Lower lobe of right lung (tissue), 2 donors: Measurements from ENCODE around the gene PYGM. TPM values are rescaled to one million over a fixed set of nuclear protein-coding genes. Genes with fewer than 3 reads are reported as not detected.

Experiments used
- ATAC-seq, 2 donors: fragments of 200-7000 bp; cut with Tn5 transposase; one replicate each; pipeline ENCODE4 v1.9.1; 2020 to 2022; ENCODE audit warnings: mild to moderate bottlenecking in 2 of 2, moderate library complexity in 2 of 2
- DNase-seq: peaks from one replicate; pipeline ENCODE4 v3.0.0-alpha.2; 2020
- H3K27ac ChIP-seq: fragments of 200-600 bp; one replicate; pipeline ENCODE4 v1.8.0; 2022
- H3K27me3 ChIP-seq: fragments of 200-600 bp; one replicate; pipeline ENCODE4 v1.8.0; 2022; ENCODE audit warnings: low read depth
- H3K36me3 ChIP-seq: fragments of 200-600 bp; one replicate; pipeline ENCODE4 v1.8.0; 2022; ENCODE audit warnings: mild to moderate bottlenecking
- H3K4me1 ChIP-seq: fragments of 200-600 bp; one replicate; pipeline ENCODE4 v1.8.0; 2022
- H3K4me3 ChIP-seq: fragments of 200-600 bp; one replicate; pipeline ENCODE4 v1.8.0; 2022; ENCODE audit warnings: mild to moderate bottlenecking
- H3K9me3 ChIP-seq: fragments of 200-600 bp; one replicate; pipeline ENCODE4 v1.8.0; 2022
- intact Hi-C: fragments of 100-400 bp; cut with DNase I; formaldehyde crosslinking; loops from one replicate; pipeline ENCODE4 v1.11.0; 2022
- total RNA-seq: library from RNA; stranded (reverse); fragmentation: NEBNext Ultra II Directional; extraction: Animal tissue kit (Norgen Biotek cat#: 25700); gene quantifications from one replicate; pipeline ENCODE4 v1.2.1, GENCODE V29; 2021
- TF ChIP-seq, protein P1 (sequence below): fragments of 200-600 bp; IDR thresholded peaks from one replicate; pipeline ENCODE4 v1.8.0; 2022; ENCODE audit warnings: antibody characterized with exemption, mild to moderate bottlenecking
- donor health status: DM: no; HTN: yes; CAD: no; lungs with severe emphysema.

The PYGM gene
- total RNA-seq, 1 donor from 2014 or later, result 2.6 TPM

DNA sequence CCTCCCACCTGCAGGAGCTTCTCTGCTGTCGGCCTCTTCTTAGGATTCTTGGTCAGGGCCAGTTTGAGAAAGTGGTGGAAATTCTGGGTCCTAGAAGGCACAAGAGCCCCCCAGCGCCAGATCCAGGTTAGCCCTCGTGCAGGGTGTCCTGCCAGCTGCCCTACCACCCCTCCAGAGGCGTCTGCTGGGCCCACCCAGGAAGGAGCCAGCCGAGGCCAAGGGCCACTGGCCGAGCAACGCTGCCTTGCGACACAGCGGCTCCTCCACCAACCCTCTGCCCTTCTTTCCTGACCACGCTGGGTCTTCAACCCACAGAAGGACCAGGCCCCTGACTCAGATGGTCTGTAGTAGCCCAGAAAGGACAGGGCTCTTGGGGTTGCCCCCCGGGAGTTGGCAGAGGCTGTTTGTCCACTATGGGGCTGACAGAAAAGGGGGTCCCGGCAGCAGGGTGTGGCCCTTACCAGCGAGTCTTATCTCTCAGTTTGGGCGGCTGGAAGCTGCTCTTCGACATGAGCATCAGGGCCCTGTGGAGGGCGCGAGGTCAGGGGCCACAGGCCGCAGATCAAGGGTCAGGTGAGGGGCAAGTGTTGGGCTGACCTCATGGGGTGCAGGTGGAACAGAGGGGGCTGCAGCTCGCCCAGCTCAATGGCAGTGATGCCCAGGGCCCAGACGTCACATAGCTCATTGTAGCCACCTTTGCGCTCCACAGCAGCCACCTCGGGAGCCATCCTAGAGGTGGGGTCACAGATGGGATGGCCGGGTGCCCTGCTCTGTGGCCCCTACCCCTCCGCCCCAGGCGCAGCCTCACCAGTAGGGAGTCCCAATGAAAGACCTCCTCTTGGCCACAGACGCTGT is 40.8 kb upstream of the PYGM start:
- Histone ChIP-seq H3K4me3 (peak overlapping the region; percentile 78), H3K9me3 (no peaks in the 10 kb centered on the region), H3K4me1 (peaks cover 36% of the 10 kb centered on the region), H3K27me3 (no peaks in the 10 kb centered on the region), H3K36me3 (peaks cover 27% of the 10 kb centered on the region), H3K27ac (peak overlapping the region; percentile 58)
- TF ChIP-seq, protein P1, sequence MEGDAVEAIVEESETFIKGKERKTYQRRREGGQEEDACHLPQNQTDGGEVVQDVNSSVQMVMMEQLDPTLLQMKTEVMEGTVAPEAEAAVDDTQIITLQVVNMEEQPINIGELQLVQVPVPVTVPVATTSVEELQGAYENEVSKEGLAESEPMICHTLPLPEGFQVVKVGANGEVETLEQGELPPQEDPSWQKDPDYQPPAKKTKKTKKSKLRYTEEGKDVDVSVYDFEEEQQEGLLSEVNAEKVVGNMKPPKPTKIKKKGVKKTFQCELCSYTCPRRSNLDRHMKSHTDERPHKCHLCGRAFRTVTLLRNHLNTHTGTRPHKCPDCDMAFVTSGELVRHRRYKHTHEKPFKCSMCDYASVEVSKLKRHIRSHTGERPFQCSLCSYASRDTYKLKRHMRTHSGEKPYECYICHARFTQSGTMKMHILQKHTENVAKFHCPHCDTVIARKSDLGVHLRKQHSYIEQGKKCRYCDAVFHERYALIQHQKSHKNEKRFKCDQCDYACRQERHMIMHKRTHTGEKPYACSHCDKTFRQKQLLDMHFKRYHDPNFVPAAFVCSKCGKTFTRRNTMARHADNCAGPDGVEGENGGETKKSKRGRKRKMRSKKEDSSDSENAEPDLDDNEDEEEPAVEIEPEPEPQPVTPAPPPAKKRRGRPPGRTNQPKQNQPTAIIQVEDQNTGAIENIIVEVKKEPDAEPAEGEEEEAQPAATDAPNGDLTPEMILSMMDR, result no peak
- intact Hi-C loops, result no loop called here
- DNase-seq, result no peak
- no peak for ATAC-seq

DNA sequence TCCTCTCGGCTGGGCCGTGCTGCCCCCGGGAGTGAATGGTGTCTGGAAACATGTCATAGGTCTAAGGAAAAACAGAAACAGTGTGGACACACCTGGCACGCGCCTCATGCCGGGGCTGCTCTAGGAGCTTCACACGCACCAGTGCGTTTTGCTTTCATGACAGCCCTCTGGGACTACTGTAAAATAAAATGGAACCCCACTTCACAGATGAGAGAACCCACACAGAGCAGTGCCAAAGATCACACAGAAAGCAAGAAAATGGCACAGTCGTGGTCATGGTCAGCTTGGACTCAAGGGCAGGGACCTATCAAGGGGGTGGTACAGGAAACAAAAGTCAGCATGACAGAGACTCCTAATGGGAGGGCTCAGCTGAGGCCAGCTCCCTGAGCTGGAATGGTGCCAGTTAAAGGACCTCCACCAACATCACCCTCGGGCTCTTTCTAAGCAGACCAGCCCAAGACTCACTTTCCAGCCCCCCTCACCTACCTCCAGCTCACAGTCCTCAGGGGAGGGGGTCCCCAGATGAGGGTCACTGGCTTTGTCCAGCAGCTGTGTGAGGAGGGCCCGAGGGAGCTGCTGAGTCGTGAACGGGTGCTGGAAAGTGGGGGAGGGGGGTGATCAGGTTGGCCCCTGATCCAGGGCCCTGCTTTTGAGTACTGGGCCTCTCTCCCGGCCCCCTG is 40.0 kb upstream of the PYGM start:
- intact Hi-C loops, result no loop called here
- H3K27ac ChIP-seq, result peak overlapping the region; percentile 58
- no peak for ATAC-seq

DNA sequence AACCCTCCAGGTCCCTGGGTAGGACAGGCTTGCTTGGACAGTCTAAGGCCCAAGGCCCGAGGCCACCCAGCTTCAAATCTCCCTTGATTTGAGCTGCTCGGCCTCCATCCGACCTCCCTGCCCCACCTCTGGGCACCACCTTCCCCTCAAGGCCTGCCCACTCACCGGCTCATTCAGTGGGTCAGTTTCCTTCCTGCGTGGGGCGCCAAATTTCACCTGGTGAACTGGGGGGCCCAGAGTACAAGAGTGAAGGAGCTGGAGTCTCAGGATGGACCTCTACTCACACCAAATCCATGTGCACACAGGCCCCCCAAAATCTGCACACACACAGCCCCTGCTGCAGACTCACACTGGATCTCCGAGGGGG is 39.5 kb upstream of the PYGM start:
- H3K27me3 ChIP-seq, result no peaks in the 10 kb centered on the region
- ATAC-seq (no peak), DNase-seq (no peak)
- no peak overlapping the region for H3K4me3 ChIP-seq
- H3K36me3 ChIP-seq, result peaks cover 15% of the 10 kb centered on the region
- H3K4me1 ChIP-seq, result peaks cover 29% of the 10 kb centered on the region
- intact Hi-C loops, result no loop called here
- H3K27ac ChIP-seq, result no peak overlapping the region
- no peaks in the 10 kb centered on the region for H3K9me3 ChIP-seq
- TF ChIP-seq, protein P1, result no peak

More for the DNA sequence above, 40.0 kb upstream of the PYGM start:
- Histone ChIP-seq H3K4me3 (peak overlapping the region; percentile 78), H3K4me1 (peaks cover 34% of the 10 kb centered on the region), H3K36me3 (peaks cover 19% of the 10 kb centered on the region), H3K9me3 (no peaks in the 10 kb centered on the region), H3K27me3 (no peaks in the 10 kb centered on the region)
- TF ChIP-seq, protein P1, result no peak
- no peak for DNase-seq

DNA sequence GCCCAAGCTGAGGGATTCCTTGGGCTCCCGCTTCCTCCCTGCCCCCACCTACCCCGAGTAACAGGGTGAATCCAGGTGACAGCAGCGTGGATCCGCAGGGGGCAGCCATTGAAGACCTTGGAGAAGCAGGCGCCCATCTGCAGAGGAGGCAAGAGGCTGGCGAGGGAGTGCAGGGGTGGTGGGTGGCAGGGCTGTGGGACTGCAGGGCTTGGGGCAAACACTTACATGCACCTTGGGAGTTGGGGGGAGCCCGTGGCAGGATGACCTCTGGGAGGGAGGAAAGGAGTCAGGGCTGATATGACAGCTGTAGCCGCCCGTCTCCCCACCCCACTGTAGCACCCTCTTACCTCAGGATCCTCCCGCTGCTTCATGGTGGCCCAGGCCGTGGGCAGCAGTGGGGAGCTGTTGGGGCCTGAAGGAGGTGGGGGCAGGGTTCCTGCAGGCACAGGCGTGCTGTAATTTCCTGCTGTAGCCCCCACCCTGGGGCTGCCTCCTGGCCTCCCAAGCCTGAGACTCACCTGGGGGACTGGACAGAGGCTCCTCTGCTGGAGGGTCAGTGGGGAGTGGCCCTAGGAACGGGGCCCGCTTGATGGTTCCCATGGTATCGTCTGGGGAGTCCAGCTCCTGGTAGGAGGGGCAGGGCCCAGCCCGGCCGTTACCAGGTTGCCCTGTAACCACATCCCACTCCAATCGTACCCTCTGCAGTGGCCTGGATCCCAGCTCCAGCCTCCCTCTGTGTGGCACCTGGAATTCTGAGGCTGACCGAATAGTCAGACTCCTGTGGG is 37.2 kb upstream of the PYGM start:
- intact Hi-C loops, result no loop called here
- DNase-seq, result peak; percentile 34

More for the DNA sequence above, 37.2 kb upstream of the PYGM start:
- ATAC-seq, result no peak
- TF ChIP-seq, protein P1, result no peak
- peaks cover 20% of the 10 kb centered on the region for H3K36me3 ChIP-seq
- H3K9me3 ChIP-seq, result no peaks in the 10 kb centered on the region
- peaks cover 13% of the 10 kb centered on the region for H3K4me1 ChIP-seq
- no peak overlapping the region for H3K27ac ChIP-seq
- no peaks in the 10 kb centered on the region for H3K27me3 ChIP-seq
- no peak overlapping the region for H3K4me3 ChIP-seq
